ENCODE measurements around the gene RENBP.
A peak's percentile ranks its signal among the peaks of the same experiment; 100 is the strongest.

The RENBP gene

GRCh38 chrX:153956044-153956907, 11.8 kb upstream of the RENBP start:
- intact Hi-C loops (cut with DNase I): loop anchor here (10.0 kb wide), 1 partner anchor 1001 kb away; no protein-coding TSS in a partner anchor
- no peak for DNase-seq

GRCh38 chrX:153955228-153955732, 10.8 kb upstream of the RENBP start:
- no peak for DNase-seq
- intact Hi-C loops (cut with DNase I): loop anchor here (10.0 kb wide), 1 partner anchor 1000 kb away; no protein-coding TSS in a partner anchor

- intact Hi-C loops (cut with DNase I): loop anchor here (5.0 to 10.0 kb wide), 2 partner anchors 417 to 1000 kb away; no protein-coding TSS in a partner anchor
Measured at GRCh38 chrX:153954558-153955227, 10.2 kb upstream of the RENBP start.

GRCh38 chrX:153953892-153954557, 9.6 kb upstream of the RENBP start:
- DNase-seq: peak in 1 of 10 donors; percentile 72
- intact Hi-C loops (cut with DNase I): loop anchor here (1.0 to 10.0 kb wide), 3 partner anchors 190 to 999 kb away; partner anchors contain the start of gene PLXNB3

More at GRCh38 chrX:153954558-153955227, 10.2 kb upstream of the RENBP start:
- peak in 1 of 10 donors; percentile 83 for DNase-seq

- DNase-seq: peak; percentile 42 to 96 (median 72)
- intact Hi-C loops (cut with DNase I): loop anchor here (1.0 to 10.0 kb wide), 3 partner anchors 189 to 999 kb away; partner anchors contain the start of gene PLXNB3
Measured at GRCh38 chrX:153953342-153953830, 8.9 kb upstream of the RENBP start.

GRCh38 chrX:153952373-153953026, 8.1 kb upstream of the RENBP start:
- intact Hi-C loops (cut with DNase I): loop anchor here (1.0 to 10.0 kb wide), 3 partner anchors 188 to 998 kb away; partner anchors contain the start of gene PLXNB3
- no peak for DNase-seq

GRCh38 chrX:153951683-153952372, 7.4 kb upstream of the RENBP start:
- intact Hi-C loops (cut with DNase I): loop anchor here (5.0 to 10.0 kb wide), 2 partner anchors 415 to 997 kb away; no protein-coding TSS in a partner anchor
- DNase-seq: no peak

- no peak for DNase-seq
- intact Hi-C loops (cut with DNase I): loop anchor here (5.0 to 10.0 kb wide), 2 partner anchors 413 to 995 kb away; no protein-coding TSS in a partner anchor
Measured at GRCh38 chrX:153950127-153950526, 5.7 kb upstream of the RENBP start.

- DNase-seq: no peak
- intact Hi-C loops (cut with DNase I): no loop called here
Measured at GRCh38 chrX:153948847-153949805, 4.7 kb upstream of the RENBP start.

- no peak for DNase-seq
- intact Hi-C loops (cut with DNase I): no loop called here
Measured at GRCh38 chrX:153948002-153948466, 3.6 kb upstream of the RENBP start.

- intact Hi-C loops (cut with DNase I): loop anchor here (1.0 kb wide), 1 partner anchor 183 kb away; the partner anchor contains the start of gene PLXNB3
- DNase-seq: peak in 9 of 10 donors; percentile 34 to 96 (median 62)
Measured at GRCh38 chrX:153947009-153947769, 2.7 kb upstream of the RENBP start.

- DNase-seq: no peak
- intact Hi-C loops (cut with DNase I): no loop called here
Measured at GRCh38 chrX:153945956-153946943, 1.8 kb upstream of the RENBP start.

- no peak for DNase-seq
- intact Hi-C loops (cut with DNase I): no loop called here
Measured at GRCh38 chrX:153944800-153945150, 332 bp upstream of the RENBP start.

- intact Hi-C loops (cut with DNase I): no loop called here
Measured at GRCh38 chrX:153941336-153942252, 2.8 kb downstream of the RENBP start.

GRCh38 chrX:153939573-153939972, 4.9 kb downstream of the RENBP start:
- intact Hi-C loops (cut with DNase I): no loop called here
- DNase-seq: no peak

More at GRCh38 chrX:153941336-153942252, 2.8 kb downstream of the RENBP start:
- DNase-seq: no peak
